ENCODE results near the gene PDIK1L.

Gene PDIK1L

DNA sequence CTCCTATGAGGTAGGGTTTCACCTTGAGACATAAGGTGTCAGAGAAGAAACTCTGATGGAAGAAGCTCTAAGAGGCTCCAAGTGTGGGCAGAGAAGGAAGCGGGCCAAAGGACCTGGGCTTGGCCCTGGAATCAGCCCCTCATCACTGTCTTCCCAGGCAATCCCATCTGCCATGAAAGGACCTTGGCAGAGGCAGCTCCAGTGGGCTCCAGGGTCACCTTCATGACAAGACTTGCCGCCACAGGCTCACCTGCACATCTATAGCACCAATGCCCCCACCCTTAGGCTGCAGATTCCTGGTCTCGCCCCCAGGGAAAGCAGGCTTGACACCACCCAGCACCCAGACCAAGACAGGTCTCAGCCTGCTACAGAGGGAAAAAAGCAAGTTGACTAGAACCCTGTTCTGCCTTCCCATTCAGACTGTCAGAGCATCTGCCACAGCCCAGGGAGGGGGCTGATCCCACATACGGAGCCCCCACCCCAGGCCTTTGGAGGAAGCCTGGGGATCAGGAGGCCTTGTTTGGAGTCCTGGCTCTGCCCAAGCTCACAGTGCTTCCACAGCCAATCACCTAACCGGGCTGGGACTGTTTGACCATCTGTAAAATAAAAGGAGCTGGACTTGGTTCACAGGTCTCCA is 46.8 kb downstream of the PDIK1L start:
- H3K27ac ChIP-seq (ENCODE audit: low read length), result peak overlapping the region; percentile 11
- H3K4me3 ChIP-seq (ENCODE audit: low read length in 2 of 2), result no peak overlapping the region
- peaks cover 15 to 19% of the 10 kb centered on the region in 2 donors for H3K27me3 ChIP-seq (ENCODE audit: control insufficient read depth in 1 of 2, insufficient read depth in 2 of 2, low read length in 2 of 2)
- H3K9ac ChIP-seq (ENCODE audit: low read length in 2 of 2), result peak overlapping the region in 1 of 2 donors; percentile 20
- no peaks in the 10 kb centered on the region for H3K36me3 ChIP-seq (ENCODE audit: control insufficient read depth in 2 of 2, insufficient read depth in 2 of 2, low read length in 2 of 2)
- H3K4me1 ChIP-seq (ENCODE audit: control insufficient read depth, insufficient read depth, low read length), result peaks cover 13% of the 10 kb centered on the region
- no peaks in the 10 kb centered on the region for H3K9me3 ChIP-seq (ENCODE audit: control insufficient read depth in 2 of 2, low read length in 2 of 2)

GRCh38 chr1:26158908-26159742 is 47.5 kb downstream of the PDIK1L start, which contains the start of gene FAM110D:
Gene FAM110D (plus strand): TSS chr1:26159079. CDS start chr1:26161292, 2,213 bp downstream.
- H3K27me3 ChIP-seq (ENCODE audit: control insufficient read depth in 1 of 2, insufficient read depth in 2 of 2, low read length in 2 of 2), result peaks cover 15 to 16% of the 10 kb centered on the region in 2 donors
- H3K4me1 ChIP-seq (ENCODE audit: control insufficient read depth, insufficient read depth, low read length), result peaks cover 17% of the 10 kb centered on the region
- H3K36me3 ChIP-seq (ENCODE audit: control insufficient read depth in 2 of 2, insufficient read depth in 2 of 2, low read length in 2 of 2), result no peaks in the 10 kb centered on the region
- peak within 1 kb of the TSS; percentile 11 for H3K27ac ChIP-seq (ENCODE audit: low read length)
- peak within 1 kb of the TSS in 1 of 2 donors; percentile 52 for H3K4me3 ChIP-seq (ENCODE audit: low read length in 2 of 2)
- peak within 1 kb of the TSS; percentile 20 to 36 for H3K9ac ChIP-seq (ENCODE audit: low read length in 2 of 2)
- H3K9me3 ChIP-seq (ENCODE audit: control insufficient read depth in 2 of 2, low read length in 2 of 2), result no peaks in the 10 kb centered on the region

GRCh38 chr1:26159743-26160039 is 48.1 kb downstream of the PDIK1L start:
- Histone ChIP-seq H3K36me3 (ENCODE audit: control insufficient read depth in 2 of 2, insufficient read depth in 2 of 2, low read length in 2 of 2) (no peaks in the 10 kb centered on the region), H3K4me1 (ENCODE audit: control insufficient read depth, insufficient read depth, low read length) (peaks cover 22% of the 10 kb centered on the region), H3K9me3 (ENCODE audit: control insufficient read depth in 2 of 2, low read length in 2 of 2) (no peaks in the 10 kb centered on the region), H3K27ac (ENCODE audit: low read length) (peak overlapping the region; percentile 11), H3K4me3 (ENCODE audit: low read length in 2 of 2) (peak overlapping the region in 1 of 2 donors; percentile 52), H3K9ac (ENCODE audit: low read length in 2 of 2) (no peak overlapping the region), H3K27me3 (ENCODE audit: control insufficient read depth in 1 of 2, insufficient read depth in 2 of 2, low read length in 2 of 2) (peaks cover 15 to 16% of the 10 kb centered on the region in 2 donors)

DNA sequence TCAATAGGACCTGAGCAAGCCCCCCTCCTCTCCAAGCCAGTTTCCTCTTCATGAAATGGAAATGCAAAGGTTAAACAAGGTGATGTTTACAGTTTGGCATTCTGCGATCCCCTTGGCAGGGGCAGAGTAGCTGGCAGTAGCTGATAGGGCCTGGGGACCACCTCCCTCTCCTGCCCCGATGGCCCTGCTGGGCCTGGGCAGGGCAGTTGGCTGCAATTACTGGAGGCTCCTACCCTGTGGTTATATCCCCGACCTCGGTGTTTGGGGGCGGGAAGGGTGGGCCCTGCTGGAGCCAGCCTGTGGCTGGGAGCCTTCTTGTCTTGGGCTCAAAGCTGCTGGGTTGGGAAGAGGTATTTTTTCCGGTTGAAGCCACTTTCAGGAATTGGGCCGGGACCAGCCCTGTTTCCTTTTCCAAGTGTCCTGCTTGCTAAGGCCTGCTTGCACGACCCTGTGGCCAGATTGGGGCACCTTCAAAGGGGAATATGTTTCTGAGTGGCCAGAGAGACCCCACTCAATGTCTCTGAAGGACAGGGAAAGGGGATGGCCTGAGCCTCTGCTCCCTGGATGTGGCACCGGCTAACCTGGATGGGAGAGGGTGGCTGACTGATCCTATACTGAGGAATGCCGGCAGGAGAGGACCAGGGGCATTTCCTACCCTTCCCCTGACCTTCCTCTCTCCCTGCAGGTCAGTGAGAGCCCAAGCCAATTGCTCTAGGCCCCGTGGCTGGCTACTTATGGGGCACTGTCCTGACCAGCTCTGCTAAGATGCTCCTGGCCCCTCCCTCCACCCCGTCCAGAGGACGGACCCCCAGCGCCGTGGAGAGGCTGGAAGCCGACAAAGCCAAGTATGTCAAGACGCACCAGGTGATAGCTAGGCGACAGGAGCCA is 49.1 kb downstream of the PDIK1L start:
- Histone ChIP-seq H3K36me3 (ENCODE audit: control insufficient read depth in 2 of 2, insufficient read depth in 2 of 2, low read length in 2 of 2) (no peaks in the 10 kb centered on the region), H3K27me3 (ENCODE audit: control insufficient read depth in 1 of 2, insufficient read depth in 2 of 2, low read length in 2 of 2) (peaks cover 11 to 14% of the 10 kb centered on the region in 2 donors), H3K4me3 (ENCODE audit: low read length in 2 of 2) (peak overlapping the region; percentile 57 to 74), H3K4me1 (ENCODE audit: control insufficient read depth, insufficient read depth, low read length) (peaks cover 22% of the 10 kb centered on the region), H3K9me3 (ENCODE audit: control insufficient read depth in 2 of 2, low read length in 2 of 2) (no peaks in the 10 kb centered on the region), H3K27ac (ENCODE audit: low read length) (no peak overlapping the region), H3K9ac (ENCODE audit: low read length in 2 of 2) (peak overlapping the region in 1 of 2 donors; percentile 58)

GRCh38 chr1:26161415-26162219 is 50.0 kb downstream of the PDIK1L start:
- peak overlapping the region; percentile 47 to 58 for H3K9ac ChIP-seq (ENCODE audit: low read length in 2 of 2)
- no peaks in the 10 kb centered on the region for H3K9me3 ChIP-seq (ENCODE audit: control insufficient read depth in 2 of 2, low read length in 2 of 2)
- H3K4me1 ChIP-seq (ENCODE audit: control insufficient read depth, insufficient read depth, low read length), result peaks cover 22% of the 10 kb centered on the region
- no peak overlapping the region for H3K27ac ChIP-seq (ENCODE audit: low read length)
- peaks cover 5 to 6% of the 10 kb centered on the region in 2 donors for H3K27me3 ChIP-seq (ENCODE audit: control insufficient read depth in 1 of 2, insufficient read depth in 2 of 2, low read length in 2 of 2)
- H3K36me3 ChIP-seq (ENCODE audit: control insufficient read depth in 2 of 2, insufficient read depth in 2 of 2, low read length in 2 of 2), result no peaks in the 10 kb centered on the region
- H3K4me3 ChIP-seq (ENCODE audit: low read length in 2 of 2), result peak overlapping the region; percentile 57 to 74

DNA sequence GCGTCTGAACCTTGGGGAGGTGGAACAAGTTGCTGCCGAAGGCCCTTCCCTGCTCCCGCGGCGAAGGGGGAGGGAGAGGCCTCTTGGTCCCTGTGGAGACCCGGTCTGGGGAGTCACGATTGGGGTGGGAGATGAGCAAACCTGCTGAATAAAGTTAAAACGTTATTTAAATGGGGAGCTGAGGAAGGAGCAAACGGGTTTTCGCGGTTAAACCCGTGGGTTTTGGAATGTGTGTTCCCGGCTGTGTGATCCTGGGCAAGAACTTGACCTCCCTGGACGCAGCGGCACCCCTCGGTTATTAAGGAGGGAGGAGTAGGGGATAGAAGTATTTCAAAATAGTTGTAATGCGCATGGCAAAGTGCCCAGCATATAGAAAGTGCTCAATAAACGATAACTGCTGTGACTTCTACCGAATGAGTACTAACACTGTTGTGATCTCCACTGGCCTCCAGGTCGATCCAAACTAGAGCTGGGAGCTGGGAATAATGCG is 50.6 kb downstream of the PDIK1L start:
- Histone ChIP-seq H3K4me1 (ENCODE audit: control insufficient read depth, insufficient read depth, low read length) (peaks cover 22% of the 10 kb centered on the region), H3K9ac (ENCODE audit: low read length in 2 of 2) (peak overlapping the region; percentile 44 to 47), H3K9me3 (ENCODE audit: control insufficient read depth in 2 of 2, low read length in 2 of 2) (no peaks in the 10 kb centered on the region), H3K27ac (ENCODE audit: low read length) (no peak overlapping the region), H3K27me3 (ENCODE audit: control insufficient read depth in 1 of 2, insufficient read depth in 2 of 2, low read length in 2 of 2) (peaks cover 2 to 3% of the 10 kb centered on the region in 2 donors), H3K36me3 (ENCODE audit: control insufficient read depth in 2 of 2, insufficient read depth in 2 of 2, low read length in 2 of 2) (no peaks in the 10 kb centered on the region), H3K4me3 (ENCODE audit: low read length in 2 of 2) (peak overlapping the region; percentile 57 to 74)

DNA sequence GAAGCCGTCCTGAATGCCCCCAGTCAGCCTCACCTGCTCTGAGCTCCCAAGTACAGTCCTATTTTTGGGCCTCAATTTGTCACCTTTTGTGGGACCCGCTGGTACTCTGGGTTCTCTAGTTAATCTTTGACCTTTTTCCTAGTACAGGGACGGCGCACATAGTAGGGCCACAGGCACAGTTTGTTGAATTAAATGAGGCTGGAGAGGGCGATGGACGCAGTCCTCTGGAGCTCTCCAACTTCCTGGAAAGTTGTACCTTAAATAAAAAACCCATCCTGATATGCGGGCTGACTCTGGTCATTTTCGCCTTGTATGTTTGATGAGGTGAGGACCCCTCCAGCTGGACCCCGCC is 52.0 kb downstream of the PDIK1L start:
- Histone ChIP-seq H3K9ac (ENCODE audit: low read length in 2 of 2) (no peak overlapping the region), H3K27me3 (ENCODE audit: control insufficient read depth in 1 of 2, insufficient read depth in 2 of 2, low read length in 2 of 2) (peaks cover under 1 to 3% of the 10 kb centered on the region in 2 donors), H3K36me3 (ENCODE audit: control insufficient read depth in 2 of 2, insufficient read depth in 2 of 2, low read length in 2 of 2) (no peaks in the 10 kb centered on the region), H3K4me1 (ENCODE audit: control insufficient read depth, insufficient read depth, low read length) (peaks cover 22% of the 10 kb centered on the region), H3K9me3 (ENCODE audit: control insufficient read depth in 2 of 2, low read length in 2 of 2) (no peaks in the 10 kb centered on the region), H3K4me3 (ENCODE audit: low read length in 2 of 2) (peak overlapping the region; percentile 46 to 69), H3K27ac (ENCODE audit: low read length) (no peak overlapping the region)

DNA sequence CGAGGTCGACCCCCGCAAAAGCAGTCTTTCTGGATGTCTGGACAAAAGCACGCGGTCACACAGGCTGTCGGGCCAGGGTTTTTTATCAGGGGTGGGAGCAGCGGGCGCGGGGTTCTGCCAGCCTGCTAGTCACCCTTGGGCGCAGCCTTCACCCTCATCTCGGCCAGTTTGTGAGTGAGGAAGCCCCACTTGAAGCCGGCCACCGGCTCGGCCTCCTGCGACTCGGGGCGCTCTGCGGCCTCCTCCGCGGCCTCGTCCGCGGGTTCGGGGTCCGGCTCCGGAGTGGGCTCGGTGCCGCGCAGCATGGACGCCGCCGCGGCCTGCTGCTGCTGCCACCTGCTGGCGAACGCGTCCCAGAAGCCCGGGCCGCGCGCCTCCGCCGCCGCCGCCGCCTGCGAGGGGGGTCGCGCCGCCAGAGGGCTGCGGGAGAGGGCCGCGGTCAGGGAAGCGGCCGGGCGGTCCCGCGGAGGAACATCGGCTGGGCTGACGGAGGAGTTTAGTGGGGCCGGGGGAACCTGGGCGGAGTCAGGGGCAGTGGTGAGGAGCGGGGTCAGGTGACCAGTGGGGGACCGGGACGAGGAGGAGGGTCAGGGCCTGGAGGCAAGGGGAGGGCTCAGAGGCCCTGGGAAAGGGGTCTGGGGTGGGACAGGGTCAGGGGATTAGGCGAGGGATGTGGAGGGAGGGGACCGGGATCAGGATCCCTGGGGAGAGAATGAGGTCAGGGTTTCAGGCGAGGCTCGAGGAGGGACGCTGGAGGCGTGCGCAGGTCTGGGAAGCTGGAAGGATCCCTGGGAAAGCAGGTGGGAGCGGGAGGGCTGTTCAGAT is 52.6 kb downstream of the PDIK1L start:
- peaks cover 22% of the 10 kb centered on the region for H3K4me1 ChIP-seq (ENCODE audit: control insufficient read depth, insufficient read depth, low read length)
- no peaks in the 10 kb centered on the region for H3K36me3 ChIP-seq (ENCODE audit: control insufficient read depth in 2 of 2, insufficient read depth in 2 of 2, low read length in 2 of 2)
- H3K4me3 ChIP-seq (ENCODE audit: low read length in 2 of 2), result peak overlapping the region; percentile 46 to 69
- H3K27me3 ChIP-seq (ENCODE audit: control insufficient read depth in 1 of 2, insufficient read depth in 2 of 2, low read length in 2 of 2), result peaks cover 0 to under 1% of the 10 kb centered on the region in 2 donors
- peak overlapping the region; percentile 55 for H3K27ac ChIP-seq (ENCODE audit: low read length)
- no peaks in the 10 kb centered on the region for H3K9me3 ChIP-seq (ENCODE audit: control insufficient read depth in 2 of 2, low read length in 2 of 2)
- peak overlapping the region; percentile 55 to 66 for H3K9ac ChIP-seq (ENCODE audit: low read length in 2 of 2)
